GDM1 (cell line): ENCODE data around the gene RBMS1.

Source experiments
- DNase-seq: peaks from one replicate; lab custom pipeline; 2025; lab: John Stamatoyannopoulos, UW

RBMS1 gene

DNA sequence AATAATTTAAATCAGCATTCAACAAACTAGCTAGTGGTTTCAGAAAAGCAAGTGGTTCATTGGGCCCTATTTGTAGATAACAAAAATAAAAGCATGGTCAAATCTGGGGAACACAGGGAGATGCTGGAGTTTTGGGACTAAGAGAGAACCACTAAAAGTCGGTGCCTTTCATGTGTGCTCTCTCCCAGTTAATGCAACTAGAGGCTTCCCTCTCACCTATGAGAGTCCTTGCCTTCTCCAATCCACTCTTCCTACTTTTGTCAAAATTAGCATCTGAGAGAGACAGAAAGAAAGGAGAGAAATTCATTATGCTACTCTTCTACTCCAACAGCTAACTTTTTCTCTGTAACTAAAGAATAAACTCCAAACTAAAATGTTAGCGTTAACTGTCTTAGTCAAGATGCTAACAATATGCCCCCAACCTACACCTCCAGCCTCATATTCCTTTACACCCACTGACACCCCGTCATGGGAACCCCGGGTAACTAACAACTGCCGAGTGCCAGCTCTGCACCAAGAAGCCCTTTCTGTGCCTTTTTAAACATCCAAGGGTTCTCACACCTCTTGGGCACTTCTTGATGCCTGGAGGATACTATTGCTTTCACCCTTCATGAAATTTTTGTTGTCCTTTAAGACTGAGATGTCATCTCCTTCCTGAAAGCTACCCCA lies 133.4 kb downstream of the RBMS1 start:
- DNase-seq = no peak

DNA sequence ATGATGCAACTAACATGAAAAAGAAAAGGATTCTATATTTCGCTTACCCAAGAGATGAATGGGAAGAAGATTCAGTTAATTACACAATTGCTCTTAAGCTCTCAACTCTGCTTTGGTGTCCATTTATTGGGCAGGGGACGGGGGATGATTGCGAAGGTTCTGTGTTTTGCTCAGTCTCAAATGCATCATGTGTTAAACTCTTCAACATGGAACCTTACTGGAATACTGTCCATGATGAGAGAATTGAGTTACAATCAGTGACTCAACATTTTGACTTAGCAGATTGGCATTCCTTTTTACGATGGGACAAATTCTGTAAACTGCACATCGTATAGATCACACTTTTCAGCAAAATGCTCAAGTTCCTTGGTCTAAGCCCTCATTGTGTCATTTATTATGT lies 135.6 kb downstream of the RBMS1 start:
- no peak for DNase-seq

DNA sequence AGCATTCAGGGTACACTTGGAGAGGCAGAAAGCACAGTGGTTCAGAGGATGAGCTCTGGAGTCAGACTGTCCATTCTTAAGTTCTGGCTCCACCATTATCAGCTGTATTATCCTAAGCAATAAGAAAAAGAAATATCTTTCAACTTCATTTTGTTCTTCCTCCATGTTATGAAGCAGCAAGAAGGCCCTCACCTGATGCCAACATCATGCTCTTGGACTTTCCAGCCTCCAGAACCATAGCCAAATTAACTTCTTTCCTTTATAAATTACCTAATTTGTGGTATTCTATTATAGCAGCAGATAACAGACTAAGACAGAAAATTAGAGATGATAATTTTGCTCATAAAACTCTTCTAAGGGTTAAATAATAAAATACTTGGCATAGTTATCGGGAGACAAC lies 137.1 kb downstream of the RBMS1 start:
- DNase-seq = no peak

DNA sequence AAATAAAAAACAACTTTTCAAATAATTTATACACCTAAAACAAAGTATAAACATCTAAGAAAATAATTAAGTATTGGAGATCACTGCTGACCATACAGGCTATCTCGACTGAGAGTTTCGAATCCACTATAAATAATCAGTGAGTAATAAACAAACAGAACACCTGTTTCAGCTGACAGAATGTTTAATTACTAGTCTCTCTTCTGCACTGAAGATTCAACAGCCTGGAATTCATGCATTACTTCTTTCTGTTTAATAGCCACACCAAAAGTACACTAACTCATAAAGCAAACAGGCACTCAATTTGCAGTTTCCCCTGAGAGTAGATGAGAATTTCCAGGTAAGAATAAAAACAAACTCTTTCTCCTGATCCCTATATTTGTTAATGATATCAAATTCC lies 138.5 kb downstream of the RBMS1 start:
- no peak for DNase-seq

DNA sequence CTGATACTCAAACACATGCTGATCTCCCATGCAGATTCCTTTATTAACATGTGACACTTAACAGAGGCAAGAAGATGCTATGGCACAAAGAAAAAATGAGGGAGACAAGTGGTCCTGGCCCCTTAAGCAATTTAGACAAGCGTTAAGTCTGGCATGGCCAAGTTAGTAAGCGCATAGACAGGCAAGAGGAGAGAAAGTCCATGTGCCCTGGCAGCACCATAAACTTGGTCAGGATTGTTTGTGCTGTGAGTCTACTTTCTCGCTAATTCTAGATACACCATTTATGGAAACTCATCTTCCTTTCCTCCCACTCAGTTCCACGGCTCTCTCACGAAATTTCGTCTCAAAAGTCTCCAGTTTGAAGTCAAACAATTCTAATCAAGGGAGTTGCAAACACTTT lies 138.9 kb downstream of the RBMS1 start:
- DNase-seq = no peak

DNA sequence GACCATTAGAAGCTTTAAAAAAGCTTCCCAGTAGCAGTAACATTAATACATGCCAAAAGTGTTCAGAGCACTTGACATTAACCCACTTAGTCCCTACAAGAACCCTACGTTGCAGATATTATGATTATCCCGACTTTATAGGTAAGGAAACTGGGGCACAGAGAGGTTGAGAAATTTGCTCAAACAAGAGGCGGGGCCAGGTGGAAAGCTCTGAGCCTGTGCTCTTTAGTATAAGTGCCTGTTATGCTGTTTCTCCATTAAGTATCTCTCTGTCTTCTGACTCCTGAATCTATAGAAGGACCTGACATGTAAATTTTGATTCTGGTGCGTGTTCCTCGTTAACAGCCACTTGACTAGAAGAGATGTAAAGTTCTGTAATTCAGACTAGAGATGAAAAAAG lies 139.8 kb downstream of the RBMS1 start:
- no peak for DNase-seq

DNA sequence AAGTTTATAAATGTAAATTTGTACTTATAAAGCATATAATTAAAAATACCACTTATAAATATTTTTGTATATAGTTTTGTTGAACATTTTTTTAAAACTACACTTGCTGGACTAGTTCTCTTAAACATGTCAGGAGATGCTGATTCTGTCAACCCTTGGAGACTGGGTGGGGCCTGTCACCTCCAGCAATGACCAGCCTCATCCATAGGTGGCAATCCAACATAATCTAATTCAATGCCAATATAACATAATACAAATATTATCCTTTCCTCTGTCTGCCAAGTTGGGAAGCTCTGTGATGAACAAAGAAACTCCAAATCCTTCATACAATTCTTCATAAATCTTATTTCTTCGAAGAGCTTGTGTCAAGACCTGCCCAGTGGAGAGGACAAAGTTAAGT lies 140.4 kb downstream of the RBMS1 start:
- DNase-seq = no peak

DNA sequence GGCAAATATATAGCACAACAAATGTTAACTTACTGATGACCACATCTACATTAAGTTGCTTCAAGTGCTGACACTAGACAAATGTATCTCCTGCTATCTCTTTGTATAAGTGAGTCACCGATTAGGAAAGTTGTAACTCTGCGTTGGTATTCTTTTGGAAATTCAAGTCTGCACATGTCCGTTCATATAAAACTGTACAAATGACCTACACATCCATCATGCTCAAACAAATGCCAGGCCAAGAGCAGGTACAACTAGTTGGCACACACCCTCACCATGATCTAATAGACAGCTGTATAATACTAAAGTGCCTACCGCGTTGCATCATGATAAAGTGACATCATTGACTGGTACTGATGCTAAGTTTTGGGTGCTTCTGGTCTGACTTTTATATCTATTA lies 141.1 kb downstream of the RBMS1 start:
- DNase-seq = no peak

DNA sequence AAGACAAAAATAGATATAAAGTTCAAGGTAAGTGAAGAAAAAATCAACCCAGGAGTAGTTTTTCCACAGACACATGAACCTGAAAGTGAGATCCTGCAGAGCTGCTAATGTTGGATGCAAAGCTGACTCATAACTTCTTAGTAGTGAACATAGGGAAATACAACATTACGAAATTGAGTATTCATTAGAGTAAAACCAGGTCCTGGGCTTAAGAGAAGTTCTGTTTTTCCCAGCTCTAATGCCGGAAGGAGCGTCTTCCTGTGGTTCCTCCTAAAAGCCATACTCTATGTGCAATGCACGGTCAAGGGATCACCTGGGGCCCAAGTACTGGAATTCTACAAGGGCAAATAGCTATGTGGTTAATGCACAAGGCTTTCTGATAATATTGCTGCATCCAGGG lies 141.7 kb downstream of the RBMS1 start:
- no peak for DNase-seq

DNA sequence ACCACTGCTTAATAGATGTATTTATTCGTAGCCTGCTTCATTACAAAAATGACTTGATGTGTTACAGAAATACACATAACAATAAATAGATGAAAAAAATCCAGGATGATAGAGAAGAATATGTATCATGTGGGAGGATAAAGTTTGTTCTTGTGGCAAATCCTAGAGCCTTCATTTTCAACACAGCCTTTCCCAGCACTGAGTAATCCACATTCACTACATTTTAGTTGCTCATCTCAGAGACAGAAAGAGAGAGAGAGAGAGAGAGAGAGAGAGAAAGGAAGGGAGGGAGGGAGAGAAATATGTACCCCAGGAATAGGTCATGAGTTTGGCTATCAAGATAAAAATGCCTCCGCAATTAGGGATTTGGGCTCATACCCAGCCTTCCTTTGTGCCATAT lies 144.3 kb downstream of the RBMS1 start:
- no peak for DNase-seq

DNA sequence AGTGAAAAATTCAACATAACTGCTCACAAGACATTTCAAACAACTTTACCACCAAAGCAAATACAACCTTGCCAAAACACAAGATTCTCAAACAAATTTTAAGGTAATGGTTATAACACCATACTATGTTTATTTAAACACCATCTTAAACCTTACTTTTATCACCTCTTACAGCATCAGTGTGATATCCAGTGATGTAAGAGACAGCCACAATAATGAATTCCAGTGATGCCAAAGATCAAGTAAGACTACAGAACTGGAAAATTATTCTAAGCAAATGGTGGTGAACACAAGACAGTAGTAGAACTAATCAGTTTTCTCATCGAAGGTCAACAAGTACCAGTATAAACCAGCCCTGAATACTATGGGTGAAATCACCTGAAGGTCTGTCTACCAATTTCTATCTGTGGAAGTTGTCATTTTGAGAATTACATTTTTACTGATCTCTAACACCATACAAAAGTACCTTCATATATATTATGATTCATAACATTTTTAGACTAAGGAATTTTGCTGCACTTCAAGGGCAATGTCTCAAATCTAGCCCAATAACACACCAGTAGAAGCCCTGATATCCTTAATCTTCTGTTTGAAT lies 146.2 kb downstream of the RBMS1 start:
- no peak for DNase-seq

DNA sequence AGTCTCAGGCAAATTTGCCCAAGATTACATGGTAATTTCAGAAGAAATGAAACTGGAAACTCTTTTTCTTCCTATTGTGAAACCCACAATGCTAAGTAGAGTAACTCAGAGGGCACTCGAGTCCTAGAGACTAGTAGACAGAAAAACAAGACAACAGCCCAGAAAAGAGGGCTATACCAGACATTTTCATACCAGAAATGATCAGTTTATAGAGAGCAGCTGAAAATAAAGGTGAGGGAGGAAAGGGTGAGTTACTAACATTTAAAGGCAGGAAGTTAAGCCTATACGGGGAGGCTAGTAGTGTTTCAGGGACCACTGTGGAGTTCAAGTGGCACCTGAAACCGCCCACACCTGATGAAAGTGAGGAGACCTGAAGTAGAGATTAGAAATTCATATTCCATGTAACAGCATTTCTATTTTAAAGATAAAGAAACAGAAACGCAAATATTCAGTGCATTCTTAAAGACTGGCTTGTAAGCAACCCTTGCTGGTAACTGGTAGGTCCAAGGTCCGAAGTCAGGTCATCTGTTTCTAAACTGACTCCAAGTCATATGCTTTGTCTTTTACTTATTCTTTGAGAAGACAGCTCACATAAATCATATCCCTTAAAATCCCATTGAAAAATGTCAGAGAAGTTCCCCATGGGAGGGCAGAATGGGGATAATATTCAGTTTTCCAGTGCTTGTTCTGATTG lies 148.4 kb downstream of the RBMS1 start:
- no peak for DNase-seq

DNA sequence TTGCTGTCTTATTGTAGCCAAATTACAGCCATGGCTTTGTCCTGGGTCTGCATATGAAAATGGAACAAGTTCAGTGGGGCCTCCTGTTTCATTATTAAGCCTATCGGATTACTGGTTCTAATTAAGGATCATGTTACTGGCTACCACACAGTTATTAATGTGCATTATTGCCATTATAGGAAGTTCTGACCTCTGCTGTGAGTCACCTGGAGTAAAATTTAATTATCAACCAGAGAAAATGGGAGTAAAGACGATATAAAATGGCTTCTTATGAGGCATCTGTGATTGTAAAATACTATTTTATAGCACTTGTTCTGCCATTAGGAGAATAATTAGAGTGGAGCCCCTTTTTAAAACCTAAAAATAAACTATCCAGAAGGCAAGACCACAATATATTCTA lies 150.2 kb downstream of the RBMS1 start:
- no peak for DNase-seq

DNA sequence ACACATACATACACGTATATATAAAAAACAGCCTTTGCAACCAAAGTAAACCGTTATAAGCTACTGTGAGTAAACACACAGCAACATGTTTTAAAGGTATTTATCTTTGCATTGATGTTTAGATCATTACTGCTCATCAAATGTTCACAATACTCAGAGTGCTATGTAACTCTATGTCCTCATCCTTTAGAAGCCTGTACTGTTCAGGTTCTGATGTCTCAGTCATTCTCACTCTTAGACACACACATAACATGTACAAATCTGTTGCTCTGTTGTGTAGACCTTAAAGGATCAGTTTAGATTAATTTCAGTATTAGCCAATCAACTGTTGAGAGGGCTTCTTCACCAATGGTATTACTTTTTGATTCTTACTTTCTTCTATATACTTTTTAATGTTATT lies 153.9 kb downstream of the RBMS1 start:
- no peak for DNase-seq

DNA sequence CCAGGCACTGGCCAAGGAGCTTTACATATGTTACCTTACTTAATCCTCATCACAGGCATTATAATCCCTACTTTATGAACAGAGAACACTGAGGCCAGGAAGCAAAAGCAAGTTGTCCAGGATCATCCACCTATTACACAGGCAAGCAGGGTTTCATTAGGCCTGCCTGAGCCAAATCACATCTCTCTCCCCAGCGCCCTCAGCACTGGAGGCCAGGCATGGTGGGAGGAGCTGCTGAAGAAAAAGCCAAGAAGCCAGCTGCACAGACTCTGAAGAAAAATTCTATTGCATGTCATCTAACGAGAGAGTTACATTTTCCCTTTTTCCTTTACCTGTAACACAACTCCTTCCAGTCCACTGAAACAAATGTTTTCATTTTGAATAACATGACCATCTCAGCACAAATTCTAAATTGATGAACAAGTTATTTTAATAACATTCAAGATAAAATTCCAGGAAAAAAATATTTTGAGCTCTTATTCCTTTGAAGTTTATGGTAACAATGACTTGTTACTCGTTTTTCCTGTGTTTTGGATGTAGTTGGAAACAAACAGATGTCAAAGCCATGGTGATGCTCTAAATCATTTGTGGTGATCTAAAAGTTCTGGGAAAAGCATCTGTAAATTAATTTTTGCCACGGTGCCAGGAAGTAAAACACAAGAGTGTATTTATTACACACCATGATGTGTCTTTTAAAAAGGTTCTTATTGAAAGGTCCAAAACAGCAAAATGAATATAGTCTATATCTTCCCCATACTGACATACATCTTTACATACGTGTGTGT lies 154.5 kb downstream of the RBMS1 start:
- no peak for DNase-seq

DNA sequence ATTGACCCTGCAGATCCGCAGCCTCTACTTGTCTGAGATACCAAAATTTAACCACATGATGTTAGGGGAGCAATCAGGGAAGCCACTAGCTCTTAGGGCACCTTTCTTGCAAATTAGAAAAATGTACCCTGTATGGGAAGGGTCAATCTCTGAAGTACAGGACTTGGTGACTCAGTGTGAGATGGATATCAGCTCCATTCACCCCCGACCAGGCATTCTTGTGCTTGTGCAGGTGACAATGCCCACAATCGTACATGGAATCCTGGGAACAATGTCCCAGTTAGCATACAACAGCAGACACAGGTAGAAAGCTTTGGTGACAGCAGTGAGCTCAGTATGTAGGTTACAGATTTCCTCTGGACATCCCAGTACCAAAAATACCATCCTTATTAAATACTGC lies 155.9 kb downstream of the RBMS1 start:
- DNase-seq = no peak

DNA sequence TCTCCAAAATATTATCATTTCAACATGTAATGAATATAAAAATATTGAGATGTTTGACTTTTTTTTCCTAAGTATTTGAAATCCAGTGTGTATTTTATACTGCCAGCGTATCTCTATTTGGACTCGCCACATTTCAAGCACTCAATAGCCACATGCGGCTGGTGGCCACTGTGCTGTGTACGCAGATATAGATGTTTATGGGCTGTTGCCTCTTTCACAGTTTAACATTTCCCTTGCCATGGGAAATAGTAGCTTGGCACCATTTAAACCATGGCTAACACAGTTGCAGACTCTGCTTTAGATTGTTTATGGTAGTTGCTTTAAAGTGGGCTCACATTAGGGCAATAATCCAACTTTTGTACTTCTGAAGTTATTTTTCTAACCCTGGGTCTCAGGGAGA lies 157.0 kb downstream of the RBMS1 start:
- no peak for DNase-seq

DNA sequence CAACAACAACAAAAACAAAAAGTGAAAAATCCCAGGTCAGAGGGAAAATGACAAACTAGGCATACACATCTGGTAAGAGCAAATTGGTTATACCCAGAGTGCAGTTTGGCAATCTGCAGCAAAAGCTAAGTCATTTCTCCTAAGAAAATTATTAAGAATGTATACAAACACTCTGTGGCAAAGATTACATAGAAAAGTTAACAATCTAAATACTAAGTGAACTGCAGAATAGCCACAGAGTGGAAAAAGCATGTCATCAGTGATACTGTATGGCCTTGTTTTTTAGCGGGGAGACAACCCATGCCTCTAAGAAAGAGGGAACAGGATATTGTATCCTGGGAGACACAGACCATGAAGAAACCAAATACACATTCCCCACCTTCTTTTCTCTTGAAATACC lies 157.5 kb downstream of the RBMS1 start:
- no peak for DNase-seq

DNA sequence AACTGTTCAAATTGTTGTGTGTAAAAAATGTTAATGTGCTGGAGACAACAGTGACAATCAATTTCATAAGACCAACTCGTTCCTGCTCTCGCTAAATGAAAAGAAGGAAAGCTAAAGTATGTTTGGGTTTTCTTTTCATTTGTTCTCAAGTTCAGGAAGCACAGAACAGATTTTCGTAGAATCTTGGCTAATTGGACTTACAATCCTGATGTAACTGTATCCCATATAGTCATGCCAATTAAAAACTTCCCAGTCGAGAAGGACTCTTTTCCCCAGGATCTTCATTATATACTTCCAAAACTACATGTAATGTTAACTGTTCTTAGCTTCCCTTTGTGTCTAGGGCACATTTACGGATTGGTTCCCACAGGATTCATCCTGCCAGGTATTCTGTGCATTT lies 158.2 kb downstream of the RBMS1 start:
- no peak for DNase-seq

DNA sequence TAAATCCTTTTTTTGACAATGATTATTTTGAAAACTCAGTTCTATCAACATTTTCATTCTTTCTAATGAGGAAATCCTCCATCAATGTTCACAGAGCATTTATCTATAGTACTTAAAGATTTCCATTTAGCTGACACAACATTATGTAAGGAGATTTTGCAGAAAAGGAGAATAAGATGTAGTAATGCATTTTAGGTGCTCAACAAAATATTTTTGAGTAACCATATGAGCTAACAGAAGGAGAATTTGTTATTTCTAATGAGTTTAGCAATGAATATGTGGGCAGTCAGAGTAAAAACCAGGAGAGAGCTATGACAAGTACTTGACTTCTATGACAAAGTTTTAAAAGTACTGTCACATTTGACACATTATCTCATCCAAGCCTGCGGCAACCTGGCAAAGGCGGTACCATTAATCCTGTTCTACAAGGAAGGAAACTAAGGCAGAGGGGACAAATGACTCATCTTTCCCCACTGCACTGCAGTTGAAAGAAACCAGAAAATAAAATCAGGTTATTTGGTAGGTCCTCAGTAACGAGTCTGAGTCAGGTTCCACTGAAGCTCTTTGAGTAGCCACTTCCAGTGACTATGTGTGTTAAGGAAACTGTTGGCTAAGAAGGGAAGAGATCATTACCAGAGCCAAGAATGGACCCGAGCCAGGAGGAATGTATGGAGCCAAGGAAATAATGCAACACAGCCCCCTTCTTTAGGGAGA lies 159.4 kb downstream of the RBMS1 start:
- no peak for DNase-seq

DNA sequence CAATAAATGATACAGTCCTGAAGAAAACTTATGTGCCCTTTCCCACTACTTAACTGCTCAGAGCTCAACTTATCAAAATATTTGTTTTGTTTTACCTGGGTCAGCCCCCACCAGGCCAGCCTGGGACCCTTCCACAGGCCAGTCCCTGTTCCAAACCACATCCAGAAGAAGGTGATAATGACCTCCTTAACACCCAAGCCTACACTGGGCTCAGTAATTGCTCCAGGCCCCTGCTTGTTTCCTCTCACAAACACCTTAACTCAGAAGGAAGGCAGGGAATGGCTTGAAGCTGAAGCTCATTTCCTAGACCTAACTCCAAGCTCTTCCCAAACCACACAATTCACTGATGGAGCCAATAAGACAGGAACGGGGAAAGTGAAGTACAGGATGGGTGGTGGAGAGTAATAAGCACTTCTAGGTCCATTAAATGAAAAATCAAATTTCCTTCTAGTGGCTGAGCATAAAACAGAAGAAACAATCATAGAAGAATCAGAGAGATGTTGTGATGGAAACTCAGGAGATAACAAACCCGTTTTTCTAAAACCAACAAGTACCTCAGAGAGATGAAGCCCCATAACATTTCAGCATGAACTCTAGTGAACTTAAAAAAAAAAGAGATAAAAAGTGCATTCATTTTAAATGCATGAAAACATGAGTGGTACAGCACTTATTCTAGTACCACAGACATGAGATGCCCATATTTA lies 160.1 kb downstream of the RBMS1 start:
- DNase-seq = no peak

DNA sequence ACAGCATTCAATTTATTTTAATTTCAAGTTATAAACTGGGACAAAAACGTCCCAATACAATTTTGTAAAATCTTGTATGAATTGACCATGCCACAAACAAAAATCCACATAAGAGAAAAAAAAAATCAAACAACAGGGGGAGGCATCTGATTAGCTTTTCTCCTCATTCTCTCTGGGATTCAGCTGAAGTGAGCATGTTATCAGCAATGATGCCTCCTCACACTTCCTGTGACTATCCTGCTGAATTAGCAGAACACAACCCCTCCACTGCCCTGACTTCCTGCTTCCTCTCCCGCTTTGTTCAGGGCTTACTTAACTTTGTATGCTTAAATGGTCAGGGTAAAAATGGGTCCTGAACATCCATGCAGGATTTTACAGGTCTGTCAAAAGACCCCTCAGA lies 161.3 kb downstream of the RBMS1 start:
- peak; percentile 52 for DNase-seq
